T1000 (cell line): ENCODE data around the gene MLLT10.

Experiments
- DNase-seq: peaks from one replicate; lab custom pipeline; 2025; ENCODE audit warnings: mixed read lengths; lab: John Stamatoyannopoulos, UW

The MLLT10 gene

GRCh38 chr10:21769041-21769440 is 235.0 kb downstream of the MLLT10 start:
- no peak for DNase-seq

- no peak for DNase-seq
Observed at GRCh38 chr10:21771219-21771618, 237.2 kb downstream of the MLLT10 start.

- no peak for DNase-seq
Observed at GRCh38 chr10:21776883-21777282, 242.9 kb downstream of the MLLT10 start.

GRCh38 chr10:21791276-21791675 is 257.2 kb downstream of the MLLT10 start:
- DNase-seq: no peak
